AG09319 (cell line): ENCODE results near the gene LONP2.

Experiments used
- DNase-seq: peaks from one replicate; pipeline ENCODE4 v3.0.0-alpha.2; 2010; ENCODE audit warnings: low read depth; ENCODE audit errors: extremely low read depth
- CTCF ChIP-seq: IDR thresholded peaks from 2 replicates; pipeline ENCODE4 v1.5.1; 2011; ENCODE audit warnings: low read depth, mild to moderate bottlenecking, inconsistent platforms, low read length, moderate library complexity

LONP2 gene

GRCh38 chr16:48405153-48405552 lies 161.1 kb downstream of the LONP2 start:
- no peak for DNase-seq
- TF ChIP-seq CTCF, result no peak

- TF ChIP-seq CTCF, result no peak
- no peak for DNase-seq
These were observed 161.8 kb downstream of the LONP2 start for GRCh38 chr16:48405907-48406306.
